Stimulated activated CD4-positive, alpha-beta T cell treated with anti-CD3 and anti-CD28 coated beads, Interleukin-4, amount 100 ng/mL, for 4 hours (primary cell): ENCODE data around the gene KLHDC8A.
"Not testable (repeated sequence)": the region's sequence is repeated elsewhere in the genome, so short reads cannot be mapped to it uniquely, and the experiment has no call there.

Experiments
- DNase-seq, 2 experiments: peaks; one replicate each; pipeline ENCODE4 v3.0.0-alpha.2; 2020

The KLHDC8A gene

DNA sequence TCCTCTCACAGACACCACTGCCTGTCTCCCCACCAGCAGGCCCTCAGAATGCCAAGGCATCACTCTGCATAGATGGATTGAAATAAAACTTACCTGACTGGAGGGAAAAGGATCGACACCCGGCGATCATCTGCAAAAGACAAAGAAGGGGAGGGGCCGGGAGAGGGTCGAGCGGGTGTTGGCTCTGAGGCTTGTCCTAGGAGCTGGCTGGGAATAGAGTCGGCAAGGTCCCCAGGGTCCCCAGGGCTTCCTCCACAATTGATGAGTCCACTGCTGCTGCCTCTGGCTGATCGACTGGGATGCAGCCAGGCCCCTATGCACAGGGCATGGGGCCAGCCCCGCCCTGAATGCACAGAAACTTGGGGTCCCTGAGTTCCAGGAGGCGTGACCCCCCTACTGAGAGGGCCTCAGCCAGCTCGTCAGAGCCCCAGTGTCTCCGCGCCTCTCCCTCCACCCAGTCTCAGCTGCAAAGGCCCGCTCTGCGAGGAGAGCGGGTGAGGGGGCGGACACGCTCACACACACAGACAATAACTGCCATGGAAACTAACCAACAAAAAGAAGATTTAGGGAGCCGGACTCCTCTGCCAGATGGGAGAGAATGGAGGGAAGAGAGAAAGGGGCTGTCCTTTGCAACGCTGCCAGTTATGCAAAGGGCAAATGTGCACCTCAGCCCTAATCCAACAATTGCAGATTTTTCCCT is at the start of gene KLHDC8A:
KLHDC8A (minus strand) TSS at position 483 of the 700 bp plus-strand sequence. CDS start 13,318 bp downstream, outside the sequence.
- no peak for DNase-seq

- DNase-seq: not testable (repeated sequence)
Observed at GRCh38 chr1:205406252-205406651, 49.5 kb upstream of the KLHDC8A start.

DNA sequence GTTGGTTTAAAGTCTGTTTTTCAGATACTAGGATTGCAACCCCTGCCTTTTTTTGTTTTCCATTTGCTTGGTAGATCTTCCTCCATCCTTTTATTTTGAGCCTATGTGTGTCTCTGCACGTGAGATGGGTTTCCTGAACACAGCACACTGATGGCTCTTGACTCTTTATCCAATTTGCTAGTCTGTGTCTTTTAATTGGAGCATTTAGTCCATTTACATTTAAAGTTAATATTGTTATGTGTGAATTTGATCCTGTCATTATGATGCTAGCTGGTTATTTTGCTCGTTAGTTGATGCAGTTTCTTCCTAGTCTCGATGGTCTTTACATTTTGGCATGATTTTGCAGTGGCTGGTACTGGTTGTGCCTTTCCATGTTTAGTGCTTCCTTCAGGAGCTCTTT is 47.8 kb upstream of the KLHDC8A start:
- DNase-seq: not testable (repeated sequence)

- no peak for DNase-seq
Observed at GRCh38 chr1:205398586-205398985, 41.9 kb upstream of the KLHDC8A start.

DNA sequence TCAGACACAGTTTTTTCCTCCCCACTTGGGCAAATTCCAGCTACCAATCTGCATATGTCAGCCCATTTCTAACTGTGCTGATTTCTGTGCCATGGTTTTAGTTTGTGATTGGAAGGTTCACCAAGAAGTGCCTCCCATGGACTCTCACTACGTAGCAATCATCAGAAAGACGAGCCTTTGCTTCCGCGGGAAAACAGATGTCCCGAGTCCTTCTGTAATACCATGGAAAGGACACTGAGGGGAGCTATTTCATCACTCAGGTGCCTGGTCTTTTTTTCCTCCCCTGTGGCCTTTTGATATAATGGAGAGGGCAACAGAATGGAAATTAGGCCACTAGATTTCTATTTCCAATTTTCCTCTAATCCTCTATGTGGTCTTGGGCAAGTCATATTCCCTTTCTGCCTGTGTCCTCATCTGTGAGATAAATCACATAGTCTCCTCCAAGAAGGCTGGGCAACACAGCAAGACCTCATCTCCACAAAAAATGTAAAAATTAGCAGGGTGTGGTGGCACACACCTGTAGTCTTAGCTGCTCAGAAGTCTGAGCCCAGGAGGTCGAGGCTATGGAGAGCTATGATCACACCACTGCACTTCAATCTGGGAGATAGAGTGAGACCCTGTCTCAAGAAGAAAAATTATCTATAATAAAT is 40.4 kb upstream of the KLHDC8A start:
- DNase-seq: no peak

- no peak for DNase-seq
Observed at GRCh38 chr1:205395616-205396015, 38.9 kb upstream of the KLHDC8A start.

- DNase-seq: no peak
Observed at GRCh38 chr1:205392650-205393049, 35.9 kb upstream of the KLHDC8A start.

DNA sequence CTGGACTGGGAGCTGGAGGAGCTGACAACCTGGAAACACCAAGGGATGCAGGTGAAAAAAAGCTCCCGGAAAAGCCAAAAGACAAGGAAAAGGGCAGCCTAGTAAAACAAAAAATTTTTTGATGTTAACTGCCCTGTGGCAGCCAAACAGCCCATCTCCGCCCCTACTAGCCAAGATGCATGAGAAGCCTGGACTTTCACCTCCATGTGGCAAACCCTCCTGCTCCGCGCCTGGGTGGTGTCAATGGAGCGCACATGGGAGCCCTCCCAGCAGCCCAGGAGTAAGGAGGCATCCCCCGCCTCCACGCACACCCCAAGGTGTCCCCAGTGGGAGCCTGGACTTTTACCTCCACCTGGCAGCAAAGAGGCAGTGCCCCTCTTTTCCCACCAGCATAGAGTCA is 34.7 kb upstream of the KLHDC8A start:
- DNase-seq: no peak

- no peak for DNase-seq
Observed at GRCh38 chr1:205387845-205388244, 31.1 kb upstream of the KLHDC8A start.

- not testable (repeated sequence) for DNase-seq
Observed at GRCh38 chr1:205382990-205383389, 26.3 kb upstream of the KLHDC8A start.

- no peak for DNase-seq
Observed at GRCh38 chr1:205382561-205382960, 25.8 kb upstream of the KLHDC8A start.

DNA sequence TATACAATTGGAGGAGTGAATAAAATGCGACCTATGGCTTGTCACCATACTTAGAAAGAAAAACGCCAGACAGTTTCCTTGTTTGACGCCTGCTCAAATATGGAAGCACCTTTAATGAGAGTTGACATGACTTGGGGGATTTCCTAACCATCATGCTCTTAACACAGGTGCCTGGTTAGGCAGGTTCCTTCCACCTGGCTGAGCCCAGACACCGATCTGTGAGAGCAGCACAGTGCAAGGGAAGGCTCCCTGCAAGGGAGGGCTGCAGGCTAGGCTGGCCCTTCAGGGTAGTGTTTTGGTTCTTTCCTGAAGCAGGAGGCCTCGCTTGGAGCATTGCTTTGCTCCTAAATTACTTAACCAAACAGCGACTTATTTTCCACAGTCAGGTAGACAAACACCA is 24.6 kb upstream of the KLHDC8A start:
- no peak for DNase-seq

DNA sequence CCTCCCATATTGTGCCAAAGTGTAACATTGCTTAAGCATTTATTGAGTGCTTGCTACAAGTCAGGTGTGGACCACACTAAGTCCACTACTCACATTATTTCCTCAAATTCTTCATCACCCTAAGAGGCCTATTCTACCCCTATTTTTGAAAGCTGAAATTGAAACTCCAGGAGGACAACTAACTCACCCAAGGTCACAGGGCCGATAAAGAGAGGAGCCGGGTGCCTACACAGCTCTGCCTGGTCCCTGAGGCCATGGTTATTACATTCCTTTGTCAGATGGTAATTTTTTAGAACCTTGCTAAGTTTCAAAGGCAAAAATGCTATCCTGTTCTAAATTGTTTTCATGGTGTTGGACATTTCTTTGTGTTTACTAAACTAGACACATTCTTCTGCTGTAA is 24.2 kb upstream of the KLHDC8A start:
- no peak for DNase-seq

- DNase-seq: no peak
Observed at GRCh38 chr1:205379056-205379455, 22.3 kb upstream of the KLHDC8A start.

DNA sequence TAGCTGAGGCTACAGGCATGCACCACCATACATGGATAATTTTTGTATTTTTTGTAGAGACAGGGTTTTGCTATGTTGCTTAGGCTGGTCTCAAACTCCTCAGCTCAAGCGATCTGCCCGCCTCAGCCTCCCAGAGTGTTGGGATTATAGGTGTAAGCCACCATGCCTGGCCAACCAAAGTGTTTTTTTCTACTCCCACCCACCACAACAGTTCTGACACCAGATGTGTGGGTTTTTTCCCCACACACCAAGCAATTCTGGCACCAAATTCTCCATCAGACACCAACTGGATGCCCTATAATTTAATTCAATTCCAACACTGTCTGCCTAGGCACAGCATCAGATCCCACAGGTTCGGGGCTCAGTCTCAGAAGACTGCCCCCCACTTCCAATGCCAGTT is 20.6 kb upstream of the KLHDC8A start:
- no peak for DNase-seq

DNA sequence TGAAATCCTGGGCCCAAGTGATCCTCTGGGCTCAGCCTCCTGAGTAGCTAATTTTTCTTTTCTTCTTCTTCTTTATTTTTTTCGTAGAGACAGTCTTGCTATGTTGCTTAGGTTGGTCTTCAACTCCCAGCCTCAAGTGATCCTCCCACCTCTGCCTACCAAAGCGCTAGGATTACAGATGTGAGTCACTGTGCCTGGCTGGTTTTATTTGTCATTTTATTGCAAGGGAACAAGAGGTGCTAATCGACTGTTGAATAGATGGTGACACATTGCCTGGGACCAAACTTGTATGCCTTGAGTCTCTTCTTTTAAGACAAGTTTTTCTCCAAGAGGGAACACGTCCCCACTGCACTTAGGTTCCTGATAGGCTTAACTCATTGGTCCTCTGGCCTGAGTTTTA is 20.0 kb upstream of the KLHDC8A start:
- DNase-seq: no peak

- no peak for DNase-seq
Observed at GRCh38 chr1:205375835-205376545, 19.3 kb upstream of the KLHDC8A start.

GRCh38 chr1:205374210-205375078 is 17.7 kb upstream of the KLHDC8A start:
- DNase-seq: no peak

DNA sequence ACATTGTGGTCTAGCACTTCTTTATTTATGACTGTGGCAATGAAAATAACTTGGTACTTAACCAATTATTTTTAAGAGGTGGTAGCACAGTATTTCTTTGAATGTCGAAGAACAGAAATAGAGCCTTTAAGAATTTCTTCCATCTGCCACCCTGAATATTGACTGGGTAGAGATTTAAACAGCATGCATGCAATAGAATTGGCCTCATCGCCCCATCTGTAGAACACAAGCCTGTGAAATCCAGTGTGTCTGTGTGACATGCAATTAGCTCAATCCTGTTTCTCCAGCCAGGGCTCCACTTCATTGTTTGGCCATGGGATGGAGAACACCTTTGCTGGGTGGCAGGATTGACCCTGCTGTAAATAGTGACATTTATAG is 17.1 kb upstream of the KLHDC8A start:
- DNase-seq: no peak

GRCh38 chr1:205373022-205373797 is 16.5 kb upstream of the KLHDC8A start:
- DNase-seq: no peak

- no peak for DNase-seq
Observed at GRCh38 chr1:205371871-205372660, 15.3 kb upstream of the KLHDC8A start.
